ENCODE results near the gene IL24. TPM values are rescaled to one million over a fixed set of nuclear protein-coding genes. Genes with fewer than 3 reads are reported as not detected.

IL24 gene
- total RNA-seq, 1 donor from 2014 or later: 5.1 TPM

DNA sequence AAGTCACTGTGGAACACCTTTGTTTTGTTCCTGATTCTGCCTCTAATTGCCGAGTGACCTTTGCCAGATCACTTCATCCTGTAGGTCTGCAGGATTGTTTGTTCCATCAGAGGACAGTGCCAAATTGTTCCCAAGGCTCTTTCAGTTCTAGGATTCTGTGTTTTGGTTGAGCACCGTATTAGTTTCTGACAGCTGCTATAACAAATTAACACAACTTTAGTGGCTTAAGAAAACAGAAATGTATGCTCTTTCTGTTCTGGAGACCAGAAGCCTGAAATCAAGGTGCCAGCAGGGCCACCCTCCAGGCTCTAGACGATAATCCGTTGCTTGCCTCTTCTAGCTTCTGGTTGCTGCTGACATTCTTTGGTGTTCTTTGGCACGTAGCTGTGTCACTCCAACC lies 52.4 kb downstream of the IL24 start:
- intact Hi-C loops (cut with micrococcal nuclease): no loop called here
- H3K27me3 Mint-ChIP-seq: peaks cover 20% of the 10 kb centered on the region
- no peak overlapping the region for H3K27ac Mint-ChIP-seq

DNA sequence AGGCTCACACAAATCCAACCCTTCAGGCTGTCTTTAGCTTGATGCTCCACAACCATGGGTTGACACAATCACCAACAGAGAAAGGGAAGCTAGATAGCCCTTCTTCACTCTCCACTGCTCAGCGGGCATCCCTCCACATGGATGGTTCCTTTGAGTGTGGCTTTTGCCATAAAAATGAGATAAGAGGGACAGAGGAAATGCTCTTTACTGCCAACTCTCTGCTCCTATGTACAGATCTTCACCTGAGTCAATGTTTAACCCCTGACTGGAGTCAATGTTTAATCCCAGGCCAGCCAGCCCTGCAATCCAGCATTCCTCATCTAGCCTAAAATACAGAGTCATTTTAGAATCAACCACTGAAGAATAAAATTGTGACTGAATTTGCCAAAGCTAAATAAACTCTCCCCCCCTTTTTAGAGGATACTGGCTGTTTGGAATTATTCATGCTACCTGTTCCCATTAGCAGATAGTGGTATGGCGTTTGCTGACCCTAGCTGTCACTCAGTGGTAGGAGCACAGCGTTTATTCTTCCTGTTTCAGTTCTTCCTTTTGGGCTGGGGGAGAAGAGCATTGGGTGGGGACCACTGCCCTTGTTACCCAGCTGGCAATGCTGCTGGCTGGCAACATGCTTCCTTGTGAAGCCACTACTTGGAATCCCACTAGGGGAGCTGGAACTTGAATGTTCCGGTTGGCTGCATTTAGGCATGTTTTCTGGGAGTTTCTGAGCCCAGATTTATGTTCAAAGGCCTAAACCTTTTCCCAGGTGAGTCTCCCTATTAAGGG lies 54.3 kb downstream of the IL24 start:
- Mint-ChIP-seq H3K27ac (no peak overlapping the region), H3K27me3 (peaks cover 8% of the 10 kb centered on the region), H3K9me3 (peaks cover 5% of the 10 kb centered on the region), H3K4me1 (peaks cover 14% of the 10 kb centered on the region), H3K36me3 (ENCODE audit: low read depth) (no peaks in the 10 kb centered on the region), H3K4me3 (no peak overlapping the region)
- intact Hi-C loops (cut with micrococcal nuclease): no loop called here
- DNase-seq: no peak

More for the DNA sequence above, 52.4 kb downstream of the IL24 start:
- peaks cover 7% of the 10 kb centered on the region for H3K4me1 Mint-ChIP-seq
- no peaks in the 10 kb centered on the region for H3K36me3 Mint-ChIP-seq (ENCODE audit: low read depth)
- no peak for DNase-seq
- H3K9me3 Mint-ChIP-seq: peaks cover 5% of the 10 kb centered on the region
- no peak overlapping the region for H3K4me3 Mint-ChIP-seq

DNA sequence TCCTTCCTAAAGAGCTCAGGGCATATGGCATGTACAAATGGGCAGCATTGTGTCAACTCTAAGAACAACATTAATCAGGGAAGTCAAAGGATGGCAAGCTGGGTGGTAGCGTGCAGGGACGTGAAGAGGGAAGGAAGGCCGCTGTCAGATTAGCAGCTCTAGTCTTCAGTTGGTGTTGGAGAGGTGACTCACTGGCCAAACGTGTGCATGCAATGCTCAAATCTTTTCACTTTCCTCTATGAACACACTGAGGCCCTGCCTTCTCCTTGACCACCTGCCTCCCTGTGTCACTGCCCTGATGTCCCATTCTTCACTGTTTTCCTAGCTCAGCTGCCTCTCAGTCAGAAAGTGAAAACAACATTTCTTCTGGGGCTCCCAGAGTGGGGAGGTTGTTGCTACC lies 54.9 kb downstream of the IL24 start:
- H3K9me3 Mint-ChIP-seq: peaks cover 5% of the 10 kb centered on the region
- H3K4me3 Mint-ChIP-seq: no peak overlapping the region
- H3K27ac Mint-ChIP-seq: no peak overlapping the region
- peaks cover 14% of the 10 kb centered on the region for H3K4me1 Mint-ChIP-seq
- intact Hi-C loops (cut with micrococcal nuclease): no loop called here
- H3K27me3 Mint-ChIP-seq: peaks cover 3% of the 10 kb centered on the region
- no peaks in the 10 kb centered on the region for H3K36me3 Mint-ChIP-seq (ENCODE audit: low read depth)
- no peak for DNase-seq

DNA sequence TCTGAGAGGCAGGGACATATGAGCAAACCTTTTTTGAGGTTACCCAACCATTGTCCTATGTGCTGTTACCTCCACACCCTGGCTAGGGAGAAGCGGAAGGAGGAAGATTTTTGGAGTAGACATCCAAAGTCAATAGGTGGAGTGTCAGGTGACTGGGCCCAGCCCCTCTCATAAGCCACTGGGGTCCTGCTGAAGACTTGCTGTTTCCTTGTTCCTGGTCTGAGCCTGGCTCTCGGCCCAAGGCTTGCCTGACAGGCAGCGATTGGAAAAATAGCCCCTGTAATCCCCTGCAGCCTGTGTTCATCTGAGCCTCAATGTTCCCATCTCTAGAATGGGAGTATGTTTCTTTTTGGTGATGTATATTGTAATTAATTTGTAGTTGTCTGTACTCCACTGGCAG lies 55.9 kb downstream of the IL24 start:
- Mint-ChIP-seq H3K36me3 (ENCODE audit: low read depth) (no peaks in the 10 kb centered on the region), H3K4me1 (peaks cover 14% of the 10 kb centered on the region), H3K27ac (no peak overlapping the region), H3K27me3 (no peaks in the 10 kb centered on the region), H3K9me3 (peaks cover 5% of the 10 kb centered on the region), H3K4me3 (no peak overlapping the region)
- intact Hi-C loops (cut with micrococcal nuclease): no loop called here
- DNase-seq: no peak

DNA sequence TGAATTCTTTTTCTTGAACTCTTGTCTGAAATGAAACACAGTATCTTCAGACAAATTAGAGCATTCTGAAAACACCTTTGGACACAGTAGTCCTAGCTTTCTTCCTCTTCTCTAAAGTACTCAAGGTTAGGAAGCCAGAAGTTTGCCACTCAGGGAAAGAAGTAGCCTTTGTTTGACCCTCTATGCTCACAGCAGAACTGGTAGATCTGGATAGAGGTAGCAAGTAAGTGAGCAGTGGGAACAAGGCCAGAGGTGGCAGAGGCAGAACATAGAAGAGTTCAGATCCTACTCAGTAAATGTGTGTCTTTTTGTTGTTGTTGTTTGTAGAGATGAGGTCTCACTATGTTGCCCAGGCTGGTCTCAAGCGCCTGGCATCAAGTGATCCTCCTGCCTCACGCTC lies 56.4 kb downstream of the IL24 start:
- H3K36me3 Mint-ChIP-seq (ENCODE audit: low read depth): no peaks in the 10 kb centered on the region
- peaks cover 14% of the 10 kb centered on the region for H3K4me1 Mint-ChIP-seq
- no peaks in the 10 kb centered on the region for H3K27me3 Mint-ChIP-seq
- no peak for DNase-seq
- H3K9me3 Mint-ChIP-seq: peaks cover 5% of the 10 kb centered on the region
- no peak overlapping the region for H3K27ac Mint-ChIP-seq
- no peak overlapping the region for H3K4me3 Mint-ChIP-seq
- intact Hi-C loops (cut with micrococcal nuclease): no loop called here

Other genes starting within 250 kb of the IL24 start
- gene MAPKAPK2, start 212.5 kb upstream of the IL24 start, total RNA-seq: 95.1 and 97.4 TPM in 2 replicates
- not detected in 2 replicates for gene IL19, start 126.7 kb upstream of the IL24 start, total RNA-seq
- gene IL10, start 124.9 kb upstream of the IL24 start, total RNA-seq: 3.4 TPM in 2 replicates
- not detected in 2 replicates for gene IL20, start 31.8 kb upstream of the IL24 start, total RNA-seq
- gene FCMR, start 24.5 kb downstream of the IL24 start, total RNA-seq: 19.6 and 23.2 TPM in 2 replicates
- 0.07 TPM in 1 of 2 replicates, not detected in the other for gene PIGR, start 49.0 kb downstream of the IL24 start, total RNA-seq
- gene FCAMR, start 73.0 kb downstream of the IL24 start, total RNA-seq: not detected in 2 replicates
- not detected in 2 replicates for gene C1orf116, start 135.3 kb downstream of the IL24 start, total RNA-seq
- gene YOD1, start 153.8 kb downstream of the IL24 start, total RNA-seq: 7.8 and 8.0 TPM in 2 replicates
- 2.6 and 3.5 TPM in 2 replicates for gene PFKFB2, start 155.8 kb downstream of the IL24 start, total RNA-seq
- gene C4BPB, start 191.4 kb downstream of the IL24 start, total RNA-seq: 0.43 and 0.82 TPM in 2 replicates
- gene C4BPA, start 206.8 kb downstream of the IL24 start, total RNA-seq: not detected in 2 replicates